NCI-H460 (cell line): Measurements from ENCODE around the gene TNS3. TPM values are rescaled to one million over a fixed set of nuclear protein-coding genes. Genes with fewer than 3 reads are reported as not detected.

ENCODE experiments used
- DNase-seq: peaks from one replicate; pipeline ENCODE4 v3.0.0-alpha.2; 2016; ENCODE audit warnings: low read depth; ENCODE audit errors: extremely low read depth
- total RNA-seq: library from RNA; depleted of rRNA; stranded (reverse); fragments of >200 nt; shearing (Covaris generic); gene quantifications from 2 replicates; pipeline ENCODE4 v1.2.3, GENCODE V29; 2014

The TNS3 gene
- total RNA-seq, 1 experiment from 2014 or later, result 20.0 TPM

DNA sequence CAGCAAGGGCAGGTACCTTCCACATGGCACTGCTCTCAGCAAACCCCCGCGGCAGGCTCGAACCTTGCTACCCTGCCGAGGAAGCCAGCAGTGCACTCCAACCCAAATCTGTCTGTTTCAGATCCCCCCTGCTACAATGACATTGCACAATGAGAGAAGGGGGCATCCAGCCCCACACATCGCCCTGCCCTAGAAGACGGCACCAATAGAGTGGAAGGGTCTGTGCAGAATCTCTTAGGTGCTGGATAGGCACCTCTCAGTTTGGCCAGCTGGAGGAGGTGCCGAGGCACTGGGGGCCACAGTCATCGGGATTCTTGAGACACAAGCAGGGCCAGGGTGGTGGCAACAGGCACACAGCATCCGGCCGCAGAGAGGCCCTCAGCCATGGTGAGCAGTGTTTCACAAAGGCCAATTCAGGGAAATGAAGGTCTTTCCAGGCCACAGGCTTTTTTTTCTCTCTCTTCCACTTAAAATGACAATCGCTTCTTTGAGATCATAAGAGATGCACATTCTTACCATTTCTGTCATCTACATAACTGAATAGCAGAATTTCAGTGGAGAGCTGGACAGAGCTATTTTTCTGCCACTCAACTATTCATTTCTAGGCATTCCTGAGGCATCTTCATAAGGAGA, 281.3 kb downstream of the TNS3 start:
- no peak for DNase-seq

DNA sequence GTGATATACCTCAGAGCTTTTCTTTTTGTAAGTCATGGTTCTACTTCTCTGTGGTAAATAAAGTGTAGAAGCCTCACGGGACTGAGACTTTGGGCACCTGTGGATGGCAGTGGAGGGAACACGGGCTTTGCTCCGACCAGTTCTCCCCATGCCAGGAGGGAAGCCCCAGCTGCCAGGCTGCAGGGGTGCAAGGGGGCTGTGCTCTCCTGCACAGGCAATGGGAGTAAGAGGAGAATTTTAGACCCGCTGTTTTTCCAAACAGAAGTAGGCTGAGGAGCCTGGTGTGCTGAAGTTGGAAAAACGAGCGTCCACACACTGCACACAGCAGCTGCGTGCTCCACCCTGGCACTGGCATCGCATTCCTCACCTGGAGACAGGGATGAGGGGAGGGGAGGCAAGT, 282.4 kb downstream of the TNS3 start:
- DNase-seq, result no peak

DNA sequence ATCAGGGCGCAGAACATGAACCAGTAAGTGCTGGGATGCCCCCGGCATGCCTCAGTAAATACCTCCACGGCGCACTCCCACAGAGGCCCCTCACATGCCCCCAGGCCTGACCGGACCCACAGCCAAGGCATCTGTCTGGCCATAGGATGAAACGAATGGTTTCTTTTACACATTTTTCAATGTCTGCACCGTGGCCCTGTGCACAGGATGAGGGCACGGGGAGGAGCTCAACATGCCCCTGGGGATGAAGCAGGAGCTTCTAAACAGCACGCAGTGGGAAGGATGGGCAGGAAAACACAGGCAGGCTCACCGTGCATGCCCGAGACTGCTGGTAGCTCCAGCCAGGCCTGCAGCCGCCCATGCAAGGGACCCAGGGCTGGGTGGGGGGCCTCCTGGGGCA, 283.3 kb downstream of the TNS3 start:
- no peak for DNase-seq

DNA sequence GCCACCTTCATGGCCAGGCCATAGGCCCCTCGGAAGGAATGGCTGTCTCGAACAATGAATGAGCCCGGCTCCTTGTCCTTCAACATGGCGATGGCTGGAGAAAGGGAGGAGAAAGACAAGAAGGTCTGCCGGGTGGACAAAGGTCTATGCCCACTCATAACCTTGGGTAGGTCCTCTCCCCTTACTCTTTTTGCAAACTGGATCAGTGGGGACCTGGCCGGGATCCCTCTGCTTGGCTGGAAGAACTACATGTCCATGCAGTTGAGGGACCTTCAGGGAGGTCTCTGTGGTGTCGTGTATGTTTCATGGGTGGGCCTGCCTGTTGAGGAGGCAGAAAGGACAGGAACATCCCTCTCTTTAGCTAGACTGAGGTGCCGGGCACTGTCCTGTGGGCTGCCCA, 284.8 kb downstream of the TNS3 start:
- no peak for DNase-seq

DNA sequence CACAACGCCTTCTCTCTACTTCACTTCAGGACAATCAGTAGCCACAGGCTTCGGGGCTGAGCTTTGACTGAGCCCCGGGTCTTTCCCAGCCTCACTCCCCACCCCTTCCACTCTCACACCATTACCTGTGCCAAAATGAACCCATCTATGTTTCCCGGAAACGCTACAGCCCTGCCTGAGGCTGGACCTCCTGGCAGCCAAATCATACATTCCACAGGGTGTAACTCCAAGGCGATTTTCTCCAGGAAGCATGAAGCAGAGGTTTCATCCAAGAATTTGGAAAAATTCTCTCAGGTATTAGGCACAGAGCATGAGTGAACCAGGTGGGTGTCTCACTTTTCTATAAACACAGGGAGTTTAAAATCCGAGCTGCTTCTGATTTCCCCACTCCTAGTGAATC, 286.3 kb downstream of the TNS3 start:
- no peak for DNase-seq

DNA sequence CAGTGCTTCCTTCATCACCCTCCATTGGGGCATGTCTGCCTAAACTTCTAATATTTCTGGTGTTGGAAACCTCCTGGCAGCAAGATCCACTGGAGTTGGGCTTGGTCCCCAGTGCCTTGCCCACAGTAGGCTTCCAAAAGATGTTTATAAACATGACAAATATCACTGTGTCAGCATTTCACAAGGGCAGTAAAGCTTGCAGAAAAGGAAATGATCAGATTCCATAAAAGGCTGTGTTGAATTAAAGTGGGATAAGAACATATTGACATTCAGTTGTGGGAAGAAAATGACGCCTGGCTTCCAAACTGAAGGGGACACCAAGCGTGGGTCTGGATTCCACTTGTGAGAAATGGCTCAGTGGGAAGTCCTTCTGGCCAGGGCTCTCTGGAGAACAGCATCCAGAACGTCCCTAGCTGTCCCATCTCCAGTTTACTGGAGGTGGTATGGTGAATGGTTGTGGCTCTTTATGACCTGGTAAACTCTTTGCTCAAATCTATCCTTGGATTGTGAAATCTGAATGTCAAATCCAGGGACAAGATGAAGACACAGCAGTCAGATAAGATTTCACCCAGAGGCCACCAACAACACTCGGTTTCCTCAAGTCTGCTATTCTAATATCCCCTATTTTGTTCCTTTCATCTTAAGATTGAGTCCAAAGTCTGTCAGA, 287.2 kb downstream of the TNS3 start:
- no peak for DNase-seq

DNA sequence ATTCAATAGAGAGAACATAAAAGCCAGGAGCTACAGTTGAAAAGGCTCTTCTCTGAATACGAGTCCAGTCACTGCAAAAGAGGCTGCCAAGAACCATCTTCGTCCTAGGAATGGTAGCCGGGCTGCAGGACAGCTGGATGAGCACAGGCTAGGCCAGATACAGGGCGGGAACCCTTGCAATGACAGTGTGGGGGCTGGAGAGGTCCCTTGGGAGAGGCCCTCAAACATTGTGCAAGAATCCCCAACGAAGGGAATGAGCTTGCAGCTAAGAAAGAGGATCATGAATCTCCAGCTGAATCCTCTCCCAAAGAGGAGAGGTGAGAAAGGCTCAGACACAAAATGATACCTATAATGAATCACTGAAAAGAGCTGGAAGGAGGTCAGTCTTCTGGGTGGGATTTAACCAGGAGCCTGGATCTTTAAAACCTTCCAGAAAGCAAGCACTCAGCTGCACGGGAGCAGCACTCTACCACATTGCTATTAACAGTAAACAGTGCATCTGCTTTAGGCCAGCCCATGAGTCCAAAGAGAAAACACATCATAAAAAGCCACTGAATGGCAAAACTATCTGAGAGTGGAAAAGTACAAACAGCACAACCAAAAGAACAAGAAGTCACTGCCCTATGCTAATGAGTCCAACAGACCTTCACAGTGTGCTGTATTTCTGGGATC, 287.9 kb downstream of the TNS3 start:
- DNase-seq, result no peak

DNA sequence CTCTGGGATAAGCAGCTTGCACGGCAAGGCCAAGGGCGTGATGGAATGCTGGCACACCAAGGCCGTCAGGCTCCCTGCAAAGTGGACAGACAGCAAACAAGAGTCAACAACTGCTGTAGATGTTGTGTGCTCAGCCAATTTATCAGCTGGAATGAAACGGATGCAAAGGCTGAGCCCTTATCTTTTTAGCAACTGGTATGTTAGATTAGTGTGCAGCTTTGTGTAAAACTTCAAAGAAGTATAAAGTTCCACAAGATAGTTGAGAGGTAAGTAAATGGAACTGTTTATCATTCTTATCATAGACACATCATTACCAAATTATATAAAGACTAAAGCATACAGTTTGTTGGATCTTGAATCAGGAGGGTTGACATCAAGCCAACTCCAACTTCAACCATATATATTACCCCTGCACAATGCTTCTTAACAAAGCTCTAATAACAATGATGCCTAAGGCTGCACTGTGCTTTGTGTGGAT, 289.0 kb downstream of the TNS3 start:
- no peak for DNase-seq

DNA sequence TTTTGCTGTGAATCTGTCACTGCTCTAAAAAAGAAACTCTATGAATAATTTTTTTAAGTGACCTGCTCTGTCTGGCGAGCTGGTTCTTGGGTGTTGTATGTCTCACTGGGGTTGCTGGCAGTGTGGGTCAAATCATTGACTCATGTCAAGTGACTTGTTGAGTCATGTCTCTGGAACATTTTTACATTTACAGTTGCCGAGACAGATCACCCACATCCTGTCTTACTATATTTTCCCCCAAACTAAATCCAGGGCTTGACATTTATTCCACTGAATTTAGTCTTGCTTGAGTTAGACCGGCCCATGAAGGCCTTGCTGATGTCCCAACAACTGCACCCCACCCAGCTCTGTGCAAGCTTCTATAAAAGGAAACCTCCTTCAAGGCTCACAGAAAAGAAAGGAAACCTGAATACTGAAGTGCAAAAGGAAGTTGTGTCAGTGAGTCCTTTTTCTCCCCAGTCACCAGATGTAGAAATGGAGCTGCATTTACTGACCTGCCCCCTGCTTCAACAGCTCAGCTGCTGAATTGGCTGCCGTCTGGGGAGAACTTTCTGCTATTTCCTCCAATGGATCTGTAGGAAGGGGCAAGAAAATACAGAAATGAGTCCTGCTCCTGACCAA, 290.3 kb downstream of the TNS3 start:
- DNase-seq, result no peak

DNA sequence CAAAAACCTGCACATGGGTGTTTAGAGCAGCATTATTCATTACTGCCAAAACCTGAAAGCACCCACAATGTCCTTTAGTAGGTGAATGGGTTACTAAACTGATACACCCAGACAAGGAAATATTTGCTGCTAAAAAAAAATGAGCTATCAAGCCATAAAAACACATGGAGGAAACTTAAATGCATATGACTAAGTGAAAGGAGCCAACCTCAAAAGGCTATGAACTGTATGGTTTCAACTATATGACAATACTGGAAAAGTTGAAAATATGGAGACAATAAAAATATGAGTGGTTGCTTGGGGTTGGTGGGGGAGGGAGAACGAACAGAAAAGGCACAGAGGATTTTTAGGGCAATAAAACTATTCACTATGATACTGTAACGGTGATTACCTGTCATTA, 291.0 kb downstream of the TNS3 start:
- no peak for DNase-seq

DNA sequence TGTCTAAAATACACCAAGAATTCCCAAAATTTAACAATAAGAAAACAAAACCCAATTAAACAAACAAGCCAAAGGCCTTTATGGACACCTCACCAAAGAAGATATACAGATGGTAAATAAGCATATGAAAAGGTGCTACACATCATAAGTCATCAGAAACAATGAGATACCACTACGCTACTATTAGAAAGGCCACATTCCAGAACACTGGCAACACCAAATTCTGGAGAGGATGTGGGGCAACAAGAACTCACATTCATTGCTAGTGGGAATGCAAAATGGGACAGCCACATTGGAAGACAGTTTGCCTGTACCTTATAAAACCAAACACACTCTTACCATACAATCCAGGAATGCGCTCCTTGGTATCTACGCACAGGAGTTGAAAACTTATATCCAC, 291.4 kb downstream of the TNS3 start:
- no peak for DNase-seq

DNA sequence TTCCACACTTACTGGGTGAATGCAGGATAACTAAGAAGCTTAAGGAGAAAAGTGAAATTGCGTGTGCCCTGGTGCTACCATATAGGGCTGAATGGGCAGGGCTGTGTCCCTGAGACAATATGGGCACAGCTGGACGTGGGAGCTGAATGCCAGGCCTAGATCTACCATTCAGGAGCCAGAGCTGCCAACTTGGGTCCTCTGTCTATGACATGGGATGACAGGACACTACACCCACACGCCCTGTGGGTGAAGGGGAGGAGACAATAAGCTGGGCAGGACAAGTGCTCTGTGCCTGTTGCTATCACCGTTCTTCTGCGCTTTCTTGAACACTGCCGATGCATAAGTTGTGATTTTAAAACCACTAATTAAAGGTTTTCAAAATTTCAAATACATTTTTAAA, 293.9 kb downstream of the TNS3 start:
- no peak for DNase-seq

DNA sequence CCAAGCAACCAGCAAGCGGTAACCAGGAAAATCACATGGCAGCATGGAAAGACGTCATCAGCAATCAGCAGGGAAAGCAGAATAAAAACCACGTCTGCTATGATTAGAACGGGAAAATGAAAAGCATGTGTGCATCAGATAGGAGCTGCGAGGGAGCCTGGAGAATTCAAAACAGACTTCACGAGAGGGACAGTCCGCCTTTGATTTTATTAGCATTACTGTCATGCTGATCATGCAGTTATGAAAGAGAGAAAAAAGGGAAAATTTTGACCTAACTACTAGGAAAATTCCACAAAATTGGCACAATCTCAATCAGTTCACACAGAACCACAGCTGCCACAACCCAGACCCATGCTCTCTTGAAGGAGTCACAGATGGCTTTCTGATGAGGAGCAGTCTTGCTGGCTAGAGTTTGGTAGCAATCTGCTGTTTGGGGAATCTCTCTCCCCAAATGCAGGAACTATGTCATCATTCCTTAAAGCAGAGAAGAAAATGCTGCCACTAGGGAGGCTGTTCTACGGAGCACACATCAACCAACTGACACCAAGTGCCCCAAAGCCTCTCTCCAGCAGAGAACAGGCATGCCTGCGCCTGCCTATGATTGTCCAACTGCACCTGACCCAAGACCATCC, 295.9 kb downstream of the TNS3 start:
- no peak for DNase-seq

DNA sequence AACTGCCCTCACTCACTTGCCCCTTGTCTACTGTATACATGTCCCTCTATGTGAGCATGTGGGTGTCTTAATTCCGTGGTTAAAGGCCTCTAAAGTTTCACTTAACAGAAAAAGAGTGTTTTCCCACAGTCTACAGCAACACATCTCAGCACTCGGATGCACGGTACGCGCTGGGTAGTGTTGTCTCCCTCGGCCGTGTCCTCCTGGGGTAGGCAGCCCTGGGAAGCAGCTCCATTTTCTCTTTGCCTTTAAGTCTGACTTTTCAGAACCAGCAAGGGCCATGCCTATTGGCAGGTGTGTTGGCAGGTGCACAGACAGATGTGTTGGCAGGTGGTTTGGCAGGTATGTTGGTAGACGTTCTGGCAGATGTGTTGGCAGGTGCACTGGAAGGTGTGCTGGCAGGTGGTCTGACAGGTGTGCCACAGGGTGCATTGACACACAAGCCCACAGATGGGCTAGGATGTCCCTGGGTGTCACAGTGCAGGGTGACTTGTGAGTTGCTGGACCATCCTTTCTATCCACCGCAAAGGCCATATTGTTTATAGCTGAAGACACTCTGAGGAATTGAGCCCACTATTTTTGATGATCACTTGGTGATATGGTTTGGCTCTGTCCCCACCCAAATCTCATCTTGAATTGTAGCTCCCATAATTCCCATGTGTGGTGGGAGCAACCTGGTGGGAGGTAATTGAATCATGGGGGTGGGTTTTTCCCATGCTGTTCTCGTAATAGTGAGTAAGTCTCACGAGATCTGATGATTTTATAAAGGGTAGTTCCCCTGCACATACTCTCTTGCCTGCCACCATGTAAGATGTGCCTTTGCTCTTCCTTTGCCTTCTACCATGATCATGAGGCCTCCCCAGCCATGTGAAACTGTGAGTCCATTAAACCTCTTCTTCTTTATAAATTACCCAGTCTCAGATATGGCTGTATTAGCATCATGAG, 296.9 kb downstream of the TNS3 start:
- no peak for DNase-seq

DNA sequence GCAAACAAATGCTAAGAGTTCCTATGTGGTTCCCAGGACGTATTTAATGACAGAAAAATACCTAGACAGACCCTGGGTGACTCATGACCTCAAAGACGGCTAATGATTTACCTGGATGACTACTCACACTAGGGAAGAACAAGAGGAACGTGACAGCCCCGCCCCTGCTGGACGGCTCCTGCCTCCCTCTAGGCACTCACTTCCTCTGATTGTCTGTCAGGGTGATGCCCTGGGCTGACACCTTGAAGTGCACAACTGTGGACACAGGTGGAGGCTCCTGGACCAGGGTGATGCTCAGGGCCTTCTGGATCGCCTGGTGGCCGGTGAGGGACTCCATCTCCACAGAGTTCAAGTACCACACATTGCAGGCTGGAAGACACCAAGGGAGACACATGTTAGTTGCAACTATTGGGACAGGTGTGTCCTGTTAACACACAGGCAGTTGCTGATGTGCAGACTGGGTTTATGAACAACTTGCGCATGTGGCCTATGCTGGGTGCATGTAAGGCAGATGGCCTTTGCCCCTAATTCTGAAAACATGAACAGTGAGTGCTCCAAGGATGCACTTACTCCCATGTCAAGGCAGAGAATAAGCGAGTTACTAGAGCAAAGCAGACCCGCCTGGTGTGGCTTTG, 298.3 kb downstream of the TNS3 start:
- no peak for DNase-seq

DNA sequence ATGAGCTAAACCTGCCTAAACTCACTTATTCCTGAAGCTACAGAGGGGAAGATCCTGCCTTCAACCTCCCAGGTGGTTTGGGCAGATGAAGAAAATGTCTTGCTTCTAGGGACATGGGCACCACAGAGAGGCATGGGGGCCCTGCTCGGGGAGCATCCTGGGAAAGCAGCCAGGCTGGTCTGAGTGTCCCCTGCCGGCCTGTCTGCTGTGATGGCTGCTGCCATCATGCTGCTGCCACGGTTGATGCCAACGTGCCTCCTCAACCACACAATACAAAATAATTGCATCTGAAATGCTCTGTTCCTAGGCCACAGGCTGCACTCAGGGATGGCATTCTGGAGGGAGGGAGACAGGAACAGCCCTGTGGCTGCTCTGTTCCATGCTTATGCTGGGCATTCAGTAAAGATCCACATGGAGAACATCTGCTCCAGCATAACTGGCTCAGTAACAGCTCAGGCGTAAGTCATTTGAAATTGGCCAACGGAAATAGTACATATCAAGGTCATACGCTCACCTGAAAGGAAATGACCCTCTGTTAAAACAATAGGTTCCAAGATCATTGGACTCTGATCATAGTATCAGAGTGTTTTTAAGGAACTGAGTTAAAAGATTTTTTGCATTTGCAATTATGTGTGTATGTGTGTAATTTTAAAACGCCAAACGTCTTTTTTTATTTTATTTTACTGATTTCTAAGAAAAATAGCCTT, 299.0 kb downstream of the TNS3 start:
- no peak for DNase-seq

DNA sequence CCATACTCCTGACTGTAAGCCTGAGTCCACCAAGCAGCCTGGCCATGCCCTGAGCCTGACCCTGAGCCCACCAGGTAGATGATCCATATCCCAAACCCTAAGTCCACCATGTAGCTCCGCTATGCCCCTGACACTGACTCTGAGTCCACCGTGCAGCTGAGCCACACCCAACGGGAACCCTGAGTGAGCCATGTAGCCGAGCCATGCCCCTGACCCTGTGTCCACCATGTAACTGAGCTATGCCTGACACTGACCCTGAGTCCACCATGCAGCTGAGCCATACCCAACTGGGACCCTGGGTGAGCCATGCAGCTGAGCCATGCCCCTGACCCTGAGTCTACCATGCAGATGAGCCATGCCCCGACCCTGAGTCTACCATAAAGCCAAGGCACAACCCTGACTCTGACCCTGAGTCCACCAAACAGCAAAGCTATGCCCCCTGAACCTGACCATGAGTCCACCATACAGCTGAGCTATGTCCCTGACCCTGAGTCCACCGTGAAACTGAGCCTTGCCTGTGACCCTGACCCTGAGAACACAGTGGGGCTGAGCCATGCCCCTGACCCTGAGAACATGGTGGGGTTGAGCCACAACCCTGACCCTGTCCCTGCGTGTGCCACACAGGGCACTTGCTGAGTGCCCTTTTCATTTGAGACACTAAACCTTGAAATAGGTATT, 299.8 kb downstream of the TNS3 start:
- no peak for DNase-seq

DNA sequence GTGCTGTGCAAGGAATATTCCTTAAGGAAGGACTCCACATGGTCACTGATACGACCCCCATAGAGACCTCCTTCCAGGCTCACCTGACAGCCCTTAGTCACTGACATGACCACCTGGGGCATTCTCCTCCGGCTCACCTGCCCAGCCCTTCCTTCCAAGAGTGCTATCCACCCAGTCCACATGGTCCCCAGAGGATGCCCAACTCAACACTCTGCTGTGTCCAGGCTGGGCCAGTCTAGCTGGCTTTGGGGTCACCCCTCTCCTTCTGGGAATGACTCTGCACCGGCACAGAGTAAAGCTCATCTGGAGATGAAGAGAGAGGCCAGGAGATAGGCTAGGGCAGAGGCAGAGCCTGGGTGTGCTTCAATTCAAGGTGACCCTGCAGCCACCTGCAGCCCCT, 300.8 kb downstream of the TNS3 start:
- DNase-seq, result no peak
